GM23248 (cell line): ENCODE data around the gene NHERF2. TPM values are rescaled to one million over a fixed set of nuclear protein-coding genes. Genes with fewer than 3 reads are reported as not detected.

Experiments used
- DNase-seq: peaks from one replicate; pipeline ENCODE4 v3.0.0-alpha.2; 2015
- H2AFZ ChIP-seq: fragments of 200-600 bp; sonication (generic); 2 replicates; pipeline ENCODE4 v1.6.1; 2016; ENCODE audit warnings: antibody characterized with exemption
- H3F3A ChIP-seq: fragments of 200-600 bp; sonication (generic); 2 replicates; pipeline ENCODE4 v1.6.1; 2016; ENCODE audit warnings: mild to moderate bottlenecking, antibody characterized with exemption, mixed run types; ENCODE audit not compliant: insufficient read depth
- H3K27ac ChIP-seq: fragments of 200-600 bp; sonication (generic); 2 replicates; pipeline ENCODE4 v1.5.1; 2016; ENCODE audit warnings: mild to moderate bottlenecking
- H3K27me3 ChIP-seq: fragments of 200-600 bp; sonication (generic); replicated peaks from 2 replicates; pipeline ENCODE4 v1.6.1; 2016; ENCODE audit warnings: mild to moderate bottlenecking; ENCODE audit not compliant: insufficient read depth
- H3K36me3 ChIP-seq: fragments of 200-600 bp; sonication (generic); 2 replicates; pipeline ENCODE4 v1.6.1; 2016; ENCODE audit warnings: low read depth, mild to moderate bottlenecking
- H3K4me1 ChIP-seq: fragments of 200-600 bp; sonication (generic); 2 replicates; pipeline ENCODE4 v1.6.1; 2016; ENCODE audit warnings: mild to moderate bottlenecking; ENCODE audit not compliant: insufficient read depth
- H3K4me2 ChIP-seq: fragments of 200-600 bp; sonication (generic); one replicate; pipeline ENCODE4 v1.6.1; 2016; ENCODE audit warnings: mild to moderate bottlenecking; ENCODE audit not compliant: unreplicated experiment
- H3K4me3 ChIP-seq: fragments of 200-600 bp; sonication (generic); 2 replicates; pipeline ENCODE4 v1.5.1; 2016; ENCODE audit warnings: mild to moderate bottlenecking
- H3K79me2 ChIP-seq: fragments of 200-600 bp; sonication (generic); 2 replicates; pipeline ENCODE4 v1.6.1; 2016; ENCODE audit warnings: mild to moderate bottlenecking; ENCODE audit not compliant: insufficient read depth
- H3K9ac ChIP-seq: fragments of 200-600 bp; sonication (generic); 2 replicates; pipeline ENCODE4 v1.6.1; 2016; ENCODE audit warnings: mild to moderate bottlenecking
- H3K9me2 ChIP-seq: fragments of 200-600 bp; sonication (generic); 2 replicates; pipeline ENCODE4 v1.6.1; 2016; ENCODE audit warnings: mixed run types, mild to moderate bottlenecking, moderate library complexity; ENCODE audit not compliant: insufficient read depth
- H3K9me3 ChIP-seq: fragments of 200-600 bp; sonication (generic); one replicate; pipeline ENCODE4 v1.6.1; 2017; ENCODE audit warnings: low read depth
- H4K20me1 ChIP-seq: fragments of 200-600 bp; sonication (generic); 2 replicates; pipeline ENCODE4 v1.6.0; 2016; ENCODE audit not compliant: insufficient read depth
- EZH2 ChIP-seq: fragments of 200-600 bp; sonication (generic); IDR thresholded peaks from 2 replicates; pipeline ENCODE4 v1.6.1; 2018; ENCODE audit warnings: antibody characterized with exemption, mild to moderate bottlenecking; ENCODE audit not compliant: insufficient read depth, poor library complexity, severe bottlenecking
- EZH2phosphoT487 ChIP-seq: fragments of 200-600 bp; sonication (generic); IDR thresholded peaks from 2 replicates; pipeline ENCODE4 v1.6.1; 2018; ENCODE audit warnings: antibody characterized with exemption, moderate library complexity, mild to moderate bottlenecking, low read depth; ENCODE audit not compliant: insufficient read depth
- WGBS, 2 experiments: methylation state at CpG; one replicate each; pipeline ENCODE4 v1.1.6; 2015 to 2017; ENCODE audit warnings: low lambda C conversion rate in 2 of 2, low coverage in 1 of 2; ENCODE audit errors: missing lambda C conversion rate in 2 of 2; 5-methylcytosine and 5-hydroxymethylcytosine counted together
- in situ Hi-C: fragments of 300-500 bp; cut with MboI; formaldehyde crosslinking; loops from 2 replicates; pipeline ENCODE4 v1.15.0; 2020
- polyA plus RNA-seq: library from polyadenylated mRNA; unstranded; fragments of >200 nt; fragmentation: Nextera tagmentation; extraction: Ambion mirVana; gene quantifications from 2 replicates; pipeline ENCODE4 v1.2.1, GENCODE V29; 2016
- total RNA-seq: library from RNA; depleted of rRNA; stranded (reverse); fragments of >200 nt; shearing (Covaris generic); gene quantifications from 2 replicates; pipeline ENCODE4 v1.2.3, GENCODE V29; 2014

Gene NHERF2
- total and polyA plus RNA-seq, 2 experiments from 2014 or later: 27.3 to 29.0 TPM

DNA sequence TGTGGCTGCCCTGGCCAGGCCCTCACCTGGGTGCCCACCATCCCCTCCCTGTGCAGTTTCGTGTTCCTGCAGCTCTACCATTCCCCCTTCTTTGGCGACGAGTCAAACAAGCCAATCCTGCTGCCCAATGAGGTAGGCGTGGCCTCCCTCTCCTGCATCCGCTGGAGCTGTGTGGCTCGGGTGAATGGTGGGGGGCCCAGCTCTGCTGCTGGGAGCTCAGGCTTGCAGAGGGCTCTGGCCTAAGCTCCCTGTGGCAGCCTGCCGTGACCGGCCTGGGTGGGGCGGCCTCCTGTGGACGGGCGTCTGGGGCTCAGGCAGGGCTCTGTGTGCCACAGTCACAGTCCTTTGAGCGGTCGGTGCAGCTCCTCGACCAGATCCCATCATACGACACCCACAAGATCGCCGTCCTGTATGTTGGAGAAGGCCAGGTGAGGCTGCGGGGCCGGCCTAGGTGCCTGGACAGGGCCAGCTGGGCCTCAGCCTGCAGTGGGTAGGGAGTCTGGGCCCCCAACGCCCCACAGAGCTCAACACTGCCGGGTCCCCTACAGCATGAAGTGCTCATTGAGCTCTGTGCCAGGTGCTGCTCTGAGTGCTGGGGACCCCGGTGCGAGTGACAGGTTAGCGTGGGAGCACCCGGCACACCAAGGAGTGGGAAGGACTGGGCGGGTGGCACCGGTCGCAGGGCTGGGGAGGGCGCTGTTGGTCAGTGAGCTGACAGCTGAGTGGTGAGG is 58.4 kb downstream of the NHERF2 start:
- Histone ChIP-seq H2AFZ (no peak overlapping the region), H3K79me2 (no peaks in the 10 kb centered on the region), H3K4me1 (no peaks in the 10 kb centered on the region), H3K36me3 (peaks cover under 1% of the 10 kb centered on the region; the same call in 1 of the 2 replicates), H3K9ac (no peak overlapping the region), H4K20me1 (no peaks in the 10 kb centered on the region), H3F3A (0 out of 2 replicates have a peak, but pooled peaks cover 10% of the 10 kb centered on the region), H3K27me3 (no peaks in the 10 kb centered on the region), H3K9me2 (no peaks in the 10 kb centered on the region), H3K4me2 (no peak overlapping the region), H3K4me3 (no peak overlapping the region), H3K9me3 (no peaks in the 10 kb centered on the region), H3K27ac (no peak overlapping the region)
- in situ Hi-C loops: no loop called here
- 86 to 92% methylated on average over 24 to 26 of the region's 29 CpGs for WGBS, 2 experiments
- TF ChIP-seq EZH2 (no peak), EZH2phosphoT487 (no peak)
- no peak for DNase-seq

DNA sequence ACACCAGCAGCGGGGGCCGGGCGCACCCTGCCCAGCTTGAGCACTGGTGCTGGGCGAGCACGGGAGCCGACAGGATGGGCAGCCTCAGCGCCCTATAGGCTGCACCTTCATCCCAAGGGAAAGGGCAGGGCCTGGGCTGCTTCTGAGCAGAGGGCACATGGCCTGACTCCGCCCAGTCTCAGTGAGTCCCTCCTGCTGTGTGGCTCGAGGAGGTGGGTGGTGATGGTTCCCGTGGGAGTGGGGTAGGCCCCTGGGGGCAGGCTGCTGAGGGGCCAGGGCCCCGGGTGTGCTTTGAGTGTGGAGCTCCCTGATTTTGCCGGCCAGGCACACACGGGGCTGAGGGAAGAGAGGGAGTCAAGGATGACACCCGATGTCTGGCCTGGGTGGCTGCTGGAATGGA is 59.0 kb downstream of the NHERF2 start:
- Histone ChIP-seq H3K27ac (no peak overlapping the region), H3K4me1 (no peaks in the 10 kb centered on the region), H3K9me3 (no peaks in the 10 kb centered on the region), H3F3A (0 out of 2 replicates have a peak, but pooled peaks cover 10% of the 10 kb centered on the region), H3K9me2 (no peaks in the 10 kb centered on the region), H3K27me3 (no peaks in the 10 kb centered on the region), H3K4me3 (no peak overlapping the region), H2AFZ (no peak overlapping the region), H3K9ac (no peak overlapping the region), H4K20me1 (no peaks in the 10 kb centered on the region), H3K36me3 (peaks cover 7% of the 10 kb centered on the region; the same call in 1 of the 2 replicates), H3K79me2 (no peaks in the 10 kb centered on the region), H3K4me2 (no peak overlapping the region)
- in situ Hi-C loops: no loop called here
- 73% methylated on average over 13 of the region's 14 CpGs for WGBS, 2 experiments
- DNase-seq: peak; percentile 63
- no peak for TF ChIP-seq EZH2phosphoT487
- no peak for TF ChIP-seq EZH2

DNA sequence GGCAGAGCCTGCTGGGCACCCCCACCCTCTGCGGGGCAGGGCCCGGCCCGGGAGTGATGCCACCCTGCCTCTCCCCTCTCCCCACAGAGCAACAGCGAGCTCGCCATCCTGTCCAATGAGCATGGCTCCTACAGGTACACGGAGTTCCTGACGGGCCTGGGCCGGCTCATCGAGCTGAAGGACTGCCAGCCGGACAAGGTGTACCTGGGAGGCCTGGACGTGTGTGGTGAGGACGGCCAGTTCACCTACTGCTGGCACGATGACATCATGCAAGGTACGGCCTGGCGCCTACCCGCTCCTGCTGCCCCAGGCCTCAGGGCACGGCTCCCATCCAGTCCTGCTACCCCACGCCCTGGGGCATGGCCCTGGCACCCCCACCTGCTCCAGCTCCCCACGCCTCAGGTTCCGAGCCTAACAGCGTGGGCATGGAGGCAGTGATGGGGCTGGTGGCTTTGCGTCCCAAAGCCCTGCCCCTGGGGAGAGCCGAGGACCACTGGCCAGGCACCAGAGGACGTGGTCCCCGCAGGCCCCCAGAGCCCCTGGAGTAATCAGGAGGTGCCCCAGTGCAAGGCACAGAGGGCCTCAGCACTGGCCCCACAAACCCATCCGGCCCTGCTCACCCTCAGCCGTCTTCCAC is 59.5 kb downstream of the NHERF2 start:
- in situ Hi-C loops: no loop called here
- Histone ChIP-seq H3K27ac (no peak overlapping the region), H3K4me2 (no peak overlapping the region), H3K4me1 (no peaks in the 10 kb centered on the region), H3K9me2 (no peaks in the 10 kb centered on the region), H3K9ac (no peak overlapping the region), H3F3A (0 out of 2 replicates have a peak, but pooled peaks cover 10% of the 10 kb centered on the region), H3K4me3 (no peak overlapping the region), H3K79me2 (no peaks in the 10 kb centered on the region), H2AFZ (no peak overlapping the region), H3K9me3 (no peaks in the 10 kb centered on the region), H3K27me3 (no peaks in the 10 kb centered on the region), H4K20me1 (no peaks in the 10 kb centered on the region), H3K36me3 (peaks cover 10% of the 10 kb centered on the region; the same call in 1 of the 2 replicates)
- 83 to 92% methylated on average over 22 to 25 of the region's 27 CpGs for WGBS, 2 experiments
- no peak for TF ChIP-seq EZH2
- no peak for TF ChIP-seq EZH2phosphoT487
- DNase-seq: no peak

DNA sequence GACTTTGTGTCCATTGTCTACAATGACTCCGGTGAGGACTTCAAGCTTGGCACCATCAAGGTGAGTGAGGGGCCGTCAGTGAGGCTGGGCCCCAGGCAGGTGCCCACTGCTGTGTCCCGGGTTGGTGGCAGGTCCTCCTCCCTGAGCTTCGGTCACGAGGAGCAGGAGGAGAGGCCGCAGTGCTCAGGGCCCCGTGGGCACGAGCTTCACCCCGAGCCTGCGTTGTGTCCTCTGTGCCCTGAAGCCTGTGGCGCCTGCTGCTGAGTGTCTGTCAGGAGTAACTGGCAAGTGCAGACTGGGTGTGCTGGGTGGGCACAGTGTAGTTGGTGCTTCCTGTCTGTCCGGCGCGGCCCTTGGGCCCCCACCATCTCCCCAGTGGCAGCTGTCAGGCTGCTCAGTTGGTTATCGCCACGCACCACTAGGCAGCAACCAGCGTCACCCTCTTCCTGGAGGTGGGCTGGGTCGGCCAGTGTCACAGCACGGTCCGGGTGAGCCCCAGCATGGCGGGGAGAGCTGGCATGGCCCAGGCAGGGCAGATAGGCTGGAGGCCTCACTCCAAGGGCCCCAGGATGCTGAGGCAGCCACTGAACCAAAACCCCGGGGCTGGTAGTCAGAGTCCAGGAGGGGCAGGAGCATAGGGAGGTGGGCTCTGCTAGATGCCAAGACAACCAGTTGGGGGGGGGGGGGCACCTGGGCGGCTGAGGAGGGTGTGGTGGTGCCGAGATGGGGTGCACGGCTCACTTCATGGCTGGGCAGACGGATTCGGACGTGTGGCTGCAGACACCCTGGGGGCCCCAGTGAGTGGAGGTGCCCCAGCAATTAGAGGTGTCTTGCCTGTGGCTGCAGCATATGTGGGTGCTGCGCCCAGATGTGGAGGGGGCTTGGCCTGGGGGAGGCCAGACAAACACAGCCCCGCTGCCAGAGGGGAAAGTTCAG is 60.4 kb downstream of the NHERF2 start:
- Histone ChIP-seq H3K27ac (no peak overlapping the region), H3K9me3 (no peaks in the 10 kb centered on the region), H2AFZ (no peak overlapping the region), H3K36me3 (peaks cover 16% of the 10 kb centered on the region; the same call in 1 of the 2 replicates), H3K4me2 (no peak overlapping the region), H3F3A (0 out of 2 replicates have a peak, but pooled peaks cover 10% of the 10 kb centered on the region), H3K9ac (no peak overlapping the region), H3K4me1 (no peaks in the 10 kb centered on the region), H4K20me1 (no peaks in the 10 kb centered on the region), H3K9me2 (no peaks in the 10 kb centered on the region), H3K79me2 (no peaks in the 10 kb centered on the region), H3K4me3 (no peak overlapping the region), H3K27me3 (no peaks in the 10 kb centered on the region)
- TF ChIP-seq EZH2phosphoT487 (no peak), EZH2 (no peak)
- in situ Hi-C loops: no loop called here
- 88 to 90% methylated on average over 29 to 30 of the region's 30 CpGs for WGBS, 2 experiments
- DNase-seq: no peak
